Nephron progenitor cell (in vitro differentiated cells): ENCODE data around the gene SS18L1.

ENCODE experiments used
- DNase-seq: peaks from one replicate; pipeline ENCODE4 v3.0.0; 2021
- H3K27ac Mint-ChIP-seq: 2 replicates; pipeline ENCODE4 v1.8.0; 2021; ENCODE audit warnings: mild to moderate bottlenecking, moderate library complexity, mixed read lengths
- H3K27me3 Mint-ChIP-seq: 2 replicates; pipeline ENCODE4 v1.8.0; 2021; ENCODE audit warnings: mild to moderate bottlenecking, low read depth, mixed read lengths; ENCODE audit not compliant: poor library complexity
- H3K36me3 Mint-ChIP-seq: 2 replicates; pipeline ENCODE4 v1.8.0; 2021; ENCODE audit warnings: low read depth, mixed read lengths
- H3K4me1 Mint-ChIP-seq: 2 replicates; pipeline ENCODE4 v1.8.0; 2021; ENCODE audit warnings: mixed read lengths
- H3K4me3 Mint-ChIP-seq: 2 replicates; pipeline ENCODE4 v1.8.0; 2021; ENCODE audit warnings: mild to moderate bottlenecking, moderate library complexity, mixed read lengths
- H3K9me3 Mint-ChIP-seq: 2 replicates; pipeline ENCODE4 v1.8.0; 2021; ENCODE audit warnings: mild to moderate bottlenecking, moderate library complexity, mixed read lengths
- TF ChIP-seq, protein P1 (sequence below): fragments of 200-600 bp; sonication (generic); IDR thresholded peaks from 2 replicates; pipeline ENCODE4 v1.5.0; 2021; ENCODE audit warnings: antibody characterized with exemption

SS18L1 gene

DNA sequence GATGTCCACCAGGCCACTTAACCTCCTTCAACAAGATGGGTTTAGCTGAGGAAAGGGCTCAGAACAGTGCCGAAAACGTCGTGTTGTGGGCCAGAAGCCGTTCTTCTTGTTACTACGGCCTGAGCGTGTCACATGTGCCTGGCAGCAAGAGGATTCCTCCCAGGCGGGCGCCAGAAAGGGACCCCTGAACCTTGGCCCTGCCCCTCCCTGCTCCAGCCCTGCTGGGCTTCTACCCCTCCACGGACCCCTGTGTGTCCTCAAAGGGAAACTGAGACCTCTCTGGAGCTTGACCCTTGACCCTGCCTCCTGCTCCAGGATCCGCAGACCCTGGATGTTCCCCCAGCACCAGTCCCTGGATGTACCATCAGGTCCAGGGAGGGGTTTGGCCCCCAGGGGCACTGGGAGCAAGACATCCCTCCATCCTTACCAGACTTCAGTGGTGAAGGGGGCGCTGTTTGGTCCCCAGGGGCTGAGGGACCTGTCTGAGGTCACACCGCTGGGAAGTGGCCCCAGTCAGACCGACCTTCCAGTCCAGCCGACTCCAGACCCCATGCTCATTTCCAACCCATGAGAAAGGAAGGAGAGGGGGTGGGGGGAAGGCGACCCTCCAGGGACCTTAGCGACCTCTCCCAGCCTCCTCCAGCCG, 66.4 kb downstream of the SS18L1 start:
- Mint-ChIP-seq H3K27me3 (peaks cover 42% of the 10 kb centered on the region), H3K27ac (no peak overlapping the region), H3K36me3 (no peaks in the 10 kb centered on the region), H3K9me3 (no peaks in the 10 kb centered on the region), H3K4me3 (no peak overlapping the region), H3K4me1 (peaks cover 14% of the 10 kb centered on the region)
- TF ChIP-seq, protein P1, sequence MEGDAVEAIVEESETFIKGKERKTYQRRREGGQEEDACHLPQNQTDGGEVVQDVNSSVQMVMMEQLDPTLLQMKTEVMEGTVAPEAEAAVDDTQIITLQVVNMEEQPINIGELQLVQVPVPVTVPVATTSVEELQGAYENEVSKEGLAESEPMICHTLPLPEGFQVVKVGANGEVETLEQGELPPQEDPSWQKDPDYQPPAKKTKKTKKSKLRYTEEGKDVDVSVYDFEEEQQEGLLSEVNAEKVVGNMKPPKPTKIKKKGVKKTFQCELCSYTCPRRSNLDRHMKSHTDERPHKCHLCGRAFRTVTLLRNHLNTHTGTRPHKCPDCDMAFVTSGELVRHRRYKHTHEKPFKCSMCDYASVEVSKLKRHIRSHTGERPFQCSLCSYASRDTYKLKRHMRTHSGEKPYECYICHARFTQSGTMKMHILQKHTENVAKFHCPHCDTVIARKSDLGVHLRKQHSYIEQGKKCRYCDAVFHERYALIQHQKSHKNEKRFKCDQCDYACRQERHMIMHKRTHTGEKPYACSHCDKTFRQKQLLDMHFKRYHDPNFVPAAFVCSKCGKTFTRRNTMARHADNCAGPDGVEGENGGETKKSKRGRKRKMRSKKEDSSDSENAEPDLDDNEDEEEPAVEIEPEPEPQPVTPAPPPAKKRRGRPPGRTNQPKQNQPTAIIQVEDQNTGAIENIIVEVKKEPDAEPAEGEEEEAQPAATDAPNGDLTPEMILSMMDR, result no peak
- DNase-seq, result no peak

DNA sequence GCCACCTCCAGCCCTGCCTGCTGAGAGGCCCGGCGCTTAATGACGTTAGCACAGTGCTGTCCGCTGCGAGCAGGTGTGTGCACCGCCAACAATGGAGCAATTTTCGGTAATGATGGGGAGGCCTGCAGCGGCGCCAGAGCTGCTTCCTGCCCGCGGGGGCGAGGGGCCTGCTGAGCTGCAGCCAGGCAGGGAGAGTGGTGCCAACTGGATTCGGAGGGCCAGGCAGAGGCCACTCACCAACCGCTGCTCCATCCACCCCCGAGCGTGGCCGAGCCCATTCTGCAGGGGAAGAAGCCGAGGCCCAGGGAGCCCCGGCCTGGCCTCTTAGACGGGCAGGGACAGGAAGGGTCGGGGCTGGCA, 66.9 kb downstream of the SS18L1 start:
- DNase-seq, result no peak
- TF ChIP-seq, protein P1, result no peak
- H3K4me3 Mint-ChIP-seq, result no peak overlapping the region
- H3K9me3 Mint-ChIP-seq, result no peaks in the 10 kb centered on the region
- no peak overlapping the region for H3K27ac Mint-ChIP-seq
- H3K36me3 Mint-ChIP-seq, result no peaks in the 10 kb centered on the region
- H3K27me3 Mint-ChIP-seq, result peaks cover 44% of the 10 kb centered on the region
- H3K4me1 Mint-ChIP-seq, result peaks cover 14% of the 10 kb centered on the region

- H3K27ac Mint-ChIP-seq, result no peak overlapping the region
- H3K4me3 Mint-ChIP-seq, result no peak overlapping the region
- peaks cover 14% of the 10 kb centered on the region for H3K4me1 Mint-ChIP-seq
- H3K9me3 Mint-ChIP-seq, result no peaks in the 10 kb centered on the region
- H3K36me3 Mint-ChIP-seq, result no peaks in the 10 kb centered on the region
- peaks cover 48% of the 10 kb centered on the region for H3K27me3 Mint-ChIP-seq
- DNase-seq, result no peak
- TF ChIP-seq, protein P1, result no peak
Observed at GRCh38 chr20:62211216-62211615, 67.6 kb downstream of the SS18L1 start.

DNA sequence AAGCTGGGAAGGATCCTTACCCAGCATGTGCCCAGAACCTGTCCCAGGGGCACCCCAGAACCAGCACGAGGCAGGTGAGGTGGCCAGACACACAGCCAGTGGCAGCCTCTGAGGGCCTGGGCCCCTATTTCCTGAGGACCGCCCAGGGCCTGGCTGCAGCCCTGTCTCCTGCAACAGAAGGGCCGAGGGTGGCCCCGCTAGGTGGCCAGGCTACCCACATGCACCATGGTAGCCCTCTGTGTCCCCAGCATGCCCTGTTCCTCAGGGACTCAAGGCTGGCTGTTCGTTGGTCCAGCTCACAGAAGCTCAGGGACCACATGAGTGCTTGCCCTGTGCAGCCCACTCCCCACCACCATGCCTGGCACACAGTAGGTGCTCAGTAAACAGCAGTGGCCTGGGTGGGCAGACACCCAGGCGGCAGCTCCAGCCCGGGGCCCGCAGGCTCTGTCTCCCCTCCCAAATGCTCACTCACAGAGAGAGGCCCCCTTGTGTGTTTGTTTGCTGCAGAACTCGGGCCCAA, 68.3 kb downstream of the SS18L1 start:
- Mint-ChIP-seq H3K9me3 (no peaks in the 10 kb centered on the region), H3K27ac (no peak overlapping the region), H3K27me3 (peaks cover 54% of the 10 kb centered on the region), H3K4me3 (no peak overlapping the region), H3K4me1 (peaks cover 14% of the 10 kb centered on the region), H3K36me3 (no peaks in the 10 kb centered on the region)
- DNase-seq, result no peak
- TF ChIP-seq, protein P1, result no peak

DNA sequence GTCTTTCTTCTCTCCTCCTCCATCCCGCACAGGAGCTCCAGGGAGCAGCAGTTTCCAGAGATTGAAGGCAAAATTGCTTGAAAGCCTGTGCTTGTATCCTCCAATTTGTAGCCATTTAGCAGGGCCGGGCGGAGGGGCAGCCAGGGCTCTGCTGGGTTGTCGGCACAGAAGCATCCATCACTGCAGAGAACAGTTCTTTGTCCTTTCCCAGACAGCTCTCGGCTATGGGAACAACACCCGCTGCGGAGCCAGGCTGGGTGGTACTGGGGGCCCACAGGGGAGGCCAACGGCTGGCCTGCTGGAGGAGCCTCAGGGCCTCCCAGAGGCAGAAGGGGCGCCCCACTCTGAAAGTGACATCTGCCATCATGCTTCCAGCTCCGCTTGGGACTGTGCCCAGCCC, 68.7 kb downstream of the SS18L1 start:
- Mint-ChIP-seq H3K9me3 (no peaks in the 10 kb centered on the region), H3K4me1 (peaks cover 14% of the 10 kb centered on the region), H3K27ac (no peak overlapping the region), H3K36me3 (no peaks in the 10 kb centered on the region), H3K27me3 (peaks cover 58% of the 10 kb centered on the region), H3K4me3 (no peak overlapping the region)
- TF ChIP-seq, protein P1, result no peak
- no peak for DNase-seq

DNA sequence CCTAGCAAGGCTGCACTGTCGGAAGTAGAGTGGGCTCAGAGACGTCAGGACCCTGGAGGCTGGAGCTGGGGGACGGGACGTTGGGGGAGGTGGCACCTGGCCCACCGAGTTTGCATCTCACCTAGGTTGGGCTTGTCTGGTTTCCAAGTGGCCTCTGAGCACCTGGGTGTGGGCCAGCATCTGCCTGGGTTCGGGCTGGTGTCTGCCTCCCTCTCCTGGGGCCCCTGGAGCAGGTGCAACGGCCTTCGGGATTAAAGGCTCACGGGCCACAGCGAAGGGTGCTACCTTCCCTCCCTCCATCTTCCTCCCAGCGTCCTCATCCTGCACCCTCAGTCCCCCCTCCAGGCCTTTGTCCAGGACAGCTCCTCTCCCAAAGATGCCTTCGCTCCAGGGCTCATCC, 70.5 kb downstream of the SS18L1 start:
- peaks cover 7% of the 10 kb centered on the region for H3K4me1 Mint-ChIP-seq
- peaks cover 72% of the 10 kb centered on the region for H3K27me3 Mint-ChIP-seq
- DNase-seq, result no peak
- no peak overlapping the region for H3K27ac Mint-ChIP-seq
- no peaks in the 10 kb centered on the region for H3K9me3 Mint-ChIP-seq
- H3K36me3 Mint-ChIP-seq, result no peaks in the 10 kb centered on the region
- TF ChIP-seq, protein P1, result no peak
- no peak overlapping the region for H3K4me3 Mint-ChIP-seq
